ENCODE results near the gene KCNK15.
"Not testable (repeated sequence)": the region's sequence is repeated elsewhere in the genome, so short reads cannot be mapped to it uniquely, and the experiment has no call there.

Gene KCNK15

DNA sequence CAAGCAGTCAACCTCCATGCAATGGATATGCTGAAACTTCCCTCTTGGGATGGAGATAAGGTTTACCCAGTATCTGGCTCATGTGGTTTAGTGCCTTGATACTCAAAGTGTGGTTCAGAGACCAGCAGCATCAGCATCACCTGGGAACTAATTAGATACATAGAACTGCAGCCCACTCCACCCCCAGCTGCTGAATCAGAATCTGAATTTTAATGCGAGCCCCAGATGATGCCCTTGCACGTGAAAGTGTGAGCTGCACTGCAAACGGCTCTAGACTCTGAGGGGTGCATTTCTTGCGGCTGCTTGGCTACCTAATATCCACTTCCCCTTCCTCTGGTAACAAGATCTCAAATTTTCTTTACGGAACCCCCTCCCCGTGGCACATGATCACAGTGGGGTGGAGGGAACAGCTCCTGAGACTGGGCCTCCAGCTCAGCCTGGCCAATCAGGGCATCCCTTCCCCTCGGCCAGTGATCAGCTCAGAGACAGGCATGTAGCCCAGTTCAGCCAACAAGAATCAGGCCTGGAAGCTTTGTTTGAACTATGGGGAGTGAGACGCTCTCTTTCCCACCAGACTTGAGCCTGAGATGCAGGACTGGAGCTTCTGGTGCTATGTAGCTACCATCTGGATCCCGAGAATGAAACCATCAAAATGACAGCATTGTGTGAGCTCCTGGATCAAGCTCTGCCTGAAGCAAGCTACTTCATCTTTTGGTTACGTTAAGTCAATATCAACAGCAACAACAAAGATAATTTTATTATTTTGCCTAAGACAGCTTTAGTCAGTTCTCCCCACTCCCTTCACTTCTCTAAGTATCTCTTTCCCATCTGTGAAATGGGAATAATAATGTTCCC lies 12.8 kb downstream of the KCNK15 start:
- DNase-seq (ENCODE audit: low spot score) = no peak

DNA sequence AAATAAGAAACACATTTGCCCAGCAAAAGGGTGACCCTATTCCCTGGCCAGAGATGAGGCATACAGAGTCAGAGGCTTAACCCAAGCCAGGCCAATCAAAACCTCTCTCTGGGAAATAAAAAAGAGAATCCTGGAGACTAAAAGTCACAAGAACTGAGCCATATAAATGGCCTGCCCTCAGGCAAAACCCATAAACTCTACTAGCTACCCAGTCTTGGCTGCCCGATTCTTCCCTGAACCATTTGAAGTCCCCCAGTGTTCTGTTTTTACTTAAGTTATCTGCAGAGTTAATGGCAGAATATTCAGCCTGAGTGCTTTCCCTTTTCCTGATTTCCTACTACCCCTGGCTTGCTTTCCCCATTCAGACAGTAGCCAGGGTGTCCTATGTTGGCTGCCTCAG lies 13.9 kb downstream of the KCNK15 start:
- DNase-seq (ENCODE audit: low spot score) = no peak

DNA sequence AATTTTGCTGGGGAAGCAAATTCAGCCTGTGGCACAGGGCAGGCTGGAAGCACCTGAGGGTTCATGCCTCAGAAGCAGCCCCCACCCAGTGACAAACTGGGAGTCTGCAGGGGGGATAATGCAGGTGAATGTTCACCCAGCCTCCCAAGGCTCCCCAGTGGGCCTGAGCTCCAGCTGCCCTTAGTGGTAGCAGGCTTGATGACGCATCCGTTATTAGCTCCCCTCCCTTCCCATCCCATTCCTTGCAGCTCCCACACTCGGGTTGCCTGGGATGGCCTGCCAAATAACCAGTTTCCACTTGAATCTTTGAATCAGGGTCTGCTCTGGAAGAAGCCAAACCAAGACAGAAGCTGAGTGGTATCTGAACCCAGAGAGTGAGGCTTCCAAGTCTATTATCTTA lies 15.8 kb downstream of the KCNK15 start:
- no peak for DNase-seq (ENCODE audit: low spot score)

DNA sequence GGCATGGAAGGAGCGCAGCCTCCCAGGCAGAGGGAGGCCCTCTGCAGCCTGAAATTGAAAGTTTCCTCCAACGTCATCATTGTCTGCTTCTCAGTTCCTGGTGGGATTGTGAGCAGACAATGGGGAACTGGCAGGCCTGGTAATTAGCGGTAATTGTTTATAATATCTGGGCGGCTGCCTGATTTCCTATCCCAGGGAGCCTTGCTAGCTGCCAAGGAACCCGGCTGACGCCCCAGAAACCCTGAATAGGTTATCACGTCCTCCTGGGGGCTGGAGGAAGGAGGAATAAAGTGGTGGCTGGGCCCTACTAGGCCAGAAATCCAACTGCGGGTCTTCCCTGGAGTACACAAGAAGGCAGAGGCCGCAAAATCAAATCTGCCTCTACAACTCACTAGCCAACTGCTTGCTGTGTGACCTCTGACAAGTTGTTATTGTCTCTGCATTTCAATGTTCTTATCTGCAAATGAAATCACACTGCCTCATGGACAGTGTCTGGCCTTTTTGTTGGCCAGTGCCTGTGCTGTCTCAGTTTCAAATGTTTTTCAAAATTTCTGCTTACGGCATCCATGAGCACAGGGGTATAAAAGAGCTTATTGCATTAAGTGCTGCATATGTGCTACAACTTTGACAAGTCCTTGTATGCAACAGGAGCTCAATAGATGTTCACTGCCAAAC lies 16.9 kb downstream of the KCNK15 start:
- no peak for DNase-seq (ENCODE audit: low spot score)

DNA sequence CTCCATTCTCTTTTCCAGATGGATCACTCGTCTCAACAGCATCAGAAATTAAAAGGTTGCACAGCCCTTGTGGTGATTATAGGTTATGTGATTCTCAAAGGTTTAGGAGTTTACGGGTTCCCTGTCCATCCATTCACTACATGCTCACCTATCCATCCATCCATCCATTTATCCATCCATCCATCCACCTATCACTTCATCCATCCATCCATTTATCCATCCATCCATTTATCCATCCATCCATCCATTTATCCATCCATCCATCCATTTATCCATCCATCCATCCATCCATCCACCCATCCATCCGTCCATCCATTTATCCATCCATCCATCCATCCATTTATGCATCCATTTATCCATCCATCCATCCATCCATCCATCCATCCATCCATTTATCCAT lies 18.1 kb downstream of the KCNK15 start:
- DNase-seq (ENCODE audit: low spot score) = not testable (repeated sequence)

DNA sequence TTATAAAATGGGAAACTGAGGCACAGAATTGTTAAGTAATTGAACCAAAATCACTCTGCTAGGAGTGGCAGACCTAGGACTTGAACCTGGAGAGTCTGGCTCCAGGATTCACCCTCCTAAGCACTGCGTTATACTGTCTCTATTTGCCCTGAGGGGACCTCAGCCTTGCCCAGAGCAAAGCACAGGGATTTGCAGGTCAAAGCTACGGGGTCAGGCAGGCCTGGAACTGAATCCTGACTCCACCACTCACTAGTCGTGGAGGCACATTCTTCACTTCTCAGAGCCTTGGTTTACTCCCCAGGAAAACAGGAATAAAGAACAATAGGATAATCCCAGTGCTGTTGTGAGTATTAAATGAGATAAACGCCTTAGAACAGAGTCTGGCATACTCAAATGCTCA lies 19.4 kb downstream of the KCNK15 start:
- DNase-seq (ENCODE audit: low spot score) = no peak

DNA sequence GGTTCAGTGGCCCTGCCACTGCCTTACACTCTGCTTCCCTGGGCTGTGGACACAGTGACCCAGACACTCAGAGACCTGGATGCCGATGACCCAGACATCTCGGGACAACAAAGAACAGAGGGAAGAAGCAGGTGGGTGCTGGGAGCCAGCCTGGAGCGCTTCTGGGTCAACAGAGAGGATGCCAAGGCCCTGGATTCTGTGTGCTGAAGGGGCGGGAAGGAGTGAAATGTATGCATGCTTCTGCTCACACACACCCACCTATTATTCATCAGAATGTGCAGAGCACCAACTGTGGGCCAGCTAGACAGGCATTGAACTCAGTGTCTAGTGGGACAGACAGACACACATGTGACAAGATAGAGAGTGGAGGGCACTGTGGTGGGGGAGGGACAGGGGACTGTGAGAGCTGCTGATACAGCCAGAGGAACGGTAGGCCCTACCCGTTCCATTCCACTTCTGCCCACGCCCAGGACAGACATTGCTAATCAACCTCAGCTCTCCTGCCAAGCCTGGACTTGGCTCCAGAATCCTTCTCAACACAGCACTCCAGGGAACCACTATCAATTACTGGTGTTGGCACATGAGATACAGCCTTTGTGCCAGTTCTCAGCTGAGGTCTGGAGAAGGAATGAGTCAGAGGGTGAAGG lies 20.2 kb downstream of the KCNK15 start:
- no peak for DNase-seq (ENCODE audit: low spot score)

DNA sequence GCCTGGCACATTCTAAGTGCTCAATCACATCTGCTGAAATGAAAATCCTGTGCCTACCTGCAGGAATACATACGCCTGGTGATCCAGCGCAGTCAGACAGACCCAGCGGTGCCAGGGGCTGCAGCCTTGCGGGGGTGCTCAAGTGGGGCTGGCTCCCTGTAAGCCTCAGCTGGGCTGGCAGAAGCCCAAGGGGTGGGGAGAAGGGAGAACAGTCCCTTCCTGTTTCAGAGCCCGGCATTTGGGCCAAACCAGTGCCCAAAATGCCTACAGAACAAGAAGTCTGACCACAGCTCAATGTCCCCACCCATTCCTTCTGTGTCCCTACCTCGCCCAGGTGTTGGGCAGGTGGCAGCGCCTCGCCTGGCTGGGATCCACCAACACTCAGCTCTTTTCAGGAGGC lies 22.6 kb downstream of the KCNK15 start:
- no peak for DNase-seq (ENCODE audit: low spot score)

DNA sequence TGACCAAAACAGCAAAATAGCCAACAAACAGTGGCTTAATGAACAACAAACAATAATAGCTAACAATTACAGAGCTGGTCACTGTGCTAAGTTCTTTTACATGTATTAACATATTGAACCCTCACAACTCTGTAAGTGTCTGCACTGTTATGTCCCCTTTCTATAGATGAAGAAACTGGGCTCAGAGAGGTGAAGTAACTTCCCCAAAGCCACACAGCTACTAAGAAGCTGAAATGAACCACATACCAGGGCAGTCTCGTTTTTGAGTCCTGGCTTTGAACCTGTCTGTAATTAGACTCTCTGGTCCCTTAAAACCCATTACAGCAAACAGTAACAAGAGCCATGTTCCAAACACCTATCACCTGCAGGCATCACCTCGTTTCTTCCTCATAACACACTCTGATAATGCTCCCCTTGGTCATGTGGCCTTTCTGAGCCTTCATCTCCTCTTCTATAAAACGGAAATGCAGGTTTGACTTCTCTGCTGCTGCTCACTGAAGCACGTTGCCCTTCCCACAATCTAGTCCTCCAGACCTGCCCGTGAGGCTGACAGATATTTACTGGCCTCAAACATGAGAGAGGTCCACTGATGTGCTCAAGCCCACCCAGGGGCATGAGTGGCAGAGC lies 23.3 kb downstream of the KCNK15 start:
- DNase-seq (ENCODE audit: low spot score) = no peak

DNA sequence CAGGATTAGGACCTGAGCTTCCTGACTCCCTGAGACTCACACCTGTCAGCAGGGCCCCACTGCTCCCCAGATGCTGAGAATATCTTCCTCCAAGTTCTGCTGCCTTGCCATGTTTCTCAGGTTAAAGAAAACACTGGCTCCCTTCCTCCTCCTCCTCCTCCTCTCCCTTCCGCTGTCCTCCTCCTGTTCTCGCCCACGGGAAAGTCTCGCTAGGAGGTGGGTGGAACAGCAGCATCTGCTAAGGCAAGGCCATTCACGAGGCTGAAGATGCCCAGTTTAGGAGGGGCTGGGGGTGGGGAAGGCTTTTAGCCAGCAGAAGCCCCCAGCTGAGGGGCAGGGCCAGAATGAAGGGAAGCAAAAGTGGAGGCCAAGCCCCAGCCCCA lies 23.8 kb downstream of the KCNK15 start:
- DNase-seq (ENCODE audit: low spot score) = no peak

DNA sequence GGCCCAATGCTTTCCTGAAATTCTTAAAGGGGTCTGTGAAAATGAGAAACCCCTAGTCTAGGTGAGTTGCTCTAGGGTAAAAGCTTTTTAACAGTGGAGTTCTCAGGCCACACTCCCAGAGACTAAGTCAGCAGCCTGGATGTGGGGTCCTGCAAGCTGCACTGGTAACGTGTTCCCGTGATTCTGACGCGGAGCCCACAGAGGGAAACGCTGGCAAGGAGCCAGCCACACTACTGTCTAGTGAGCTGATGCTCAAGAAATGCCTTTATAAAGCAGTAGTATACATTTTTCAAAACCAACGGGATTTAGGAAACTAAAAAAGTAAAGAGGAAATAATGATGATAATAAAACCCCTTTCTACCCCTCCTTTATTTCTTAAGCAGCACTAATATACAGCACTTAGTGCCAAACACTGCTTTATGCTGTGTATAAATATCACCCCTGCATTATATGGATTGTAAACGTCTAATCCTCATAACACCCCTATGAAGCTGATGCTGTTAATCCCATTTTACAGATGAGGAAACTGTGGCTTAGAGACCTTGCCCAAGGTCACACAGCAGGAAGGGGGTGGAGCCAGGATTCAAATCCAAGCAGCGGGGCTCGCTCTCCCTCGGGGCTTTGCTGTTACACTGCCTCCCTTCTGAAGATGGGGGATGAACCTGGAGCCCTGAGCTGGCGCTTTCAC lies 25.0 kb downstream of the KCNK15 start:
- DNase-seq (ENCODE audit: low spot score) = no peak

DNA sequence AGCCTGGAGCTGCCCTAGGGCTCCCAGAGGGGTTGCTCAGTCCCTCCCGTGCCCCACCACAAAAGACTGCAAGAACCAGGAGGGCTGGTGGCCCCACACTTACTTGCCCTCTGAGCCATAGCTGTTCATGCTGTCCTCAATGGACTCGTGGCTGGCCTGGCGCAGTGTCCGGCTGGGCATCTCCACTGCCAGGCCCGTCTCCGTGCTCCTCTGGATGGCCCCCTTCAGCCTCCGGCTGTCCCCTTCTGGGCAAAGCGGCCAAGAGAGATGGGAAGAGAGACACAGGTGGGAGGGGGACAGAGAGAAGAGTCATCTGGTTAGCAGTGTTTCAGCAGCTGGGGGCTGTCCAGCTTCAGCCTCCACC lies 25.5 kb downstream of the KCNK15 start:
- DNase-seq (ENCODE audit: low spot score) = no peak

DNA sequence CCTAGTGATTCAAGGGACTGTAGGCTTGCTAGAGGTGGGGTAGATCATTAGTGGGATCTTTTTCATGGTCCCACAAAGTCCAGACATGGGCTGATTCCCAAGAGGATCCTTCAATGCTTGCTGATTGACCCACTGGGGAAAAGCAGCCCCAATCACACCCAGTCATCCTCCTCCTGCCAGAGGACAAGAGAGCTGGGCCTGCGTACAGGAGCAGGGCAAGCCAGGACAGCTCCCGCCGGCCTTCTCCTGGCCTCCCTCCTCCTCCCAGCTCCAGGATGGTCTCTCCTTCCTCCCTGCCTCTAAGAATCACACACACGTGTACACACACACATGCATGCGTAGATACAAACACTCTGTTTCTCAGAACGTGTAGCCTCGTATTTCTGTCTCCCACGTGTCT lies 27.0 kb downstream of the KCNK15 start:
- DNase-seq (ENCODE audit: low spot score) = no peak

DNA sequence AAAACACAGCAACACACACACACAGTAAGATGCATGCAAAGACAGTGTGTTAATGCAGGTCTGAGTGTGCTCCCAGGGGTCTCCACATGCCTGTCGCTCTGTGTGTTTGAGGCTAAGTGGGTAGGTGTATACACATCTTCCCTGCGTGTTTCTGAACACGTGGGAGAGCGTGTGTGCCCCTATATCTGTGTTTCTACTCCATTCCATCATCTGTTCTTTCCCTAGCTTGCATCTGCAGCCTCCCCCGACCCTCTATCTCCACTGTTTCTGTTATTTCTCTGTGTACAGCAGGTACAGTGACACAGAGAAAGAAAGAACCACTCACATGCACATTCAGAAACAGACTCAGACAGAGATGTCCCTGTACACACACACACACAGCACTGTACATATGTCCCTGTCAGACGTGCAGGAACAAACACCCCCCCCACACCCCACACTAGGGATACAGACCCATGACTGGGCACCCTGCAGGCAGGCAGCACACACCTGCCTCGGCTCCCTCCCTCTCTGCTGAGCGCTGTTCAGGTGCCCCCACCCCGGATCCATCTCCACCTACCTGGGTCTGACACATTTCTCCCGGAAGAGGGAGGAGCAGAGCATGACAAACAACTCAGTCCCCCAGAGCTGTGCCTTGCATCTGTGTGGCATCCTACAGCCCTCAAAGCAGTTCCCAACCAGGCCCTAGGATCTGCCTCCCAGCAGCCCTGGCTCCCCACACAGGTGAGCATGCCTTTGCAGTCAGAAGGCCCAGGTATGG lies 27.6 kb downstream of the KCNK15 start:
- DNase-seq (ENCODE audit: low spot score) = no peak

DNA sequence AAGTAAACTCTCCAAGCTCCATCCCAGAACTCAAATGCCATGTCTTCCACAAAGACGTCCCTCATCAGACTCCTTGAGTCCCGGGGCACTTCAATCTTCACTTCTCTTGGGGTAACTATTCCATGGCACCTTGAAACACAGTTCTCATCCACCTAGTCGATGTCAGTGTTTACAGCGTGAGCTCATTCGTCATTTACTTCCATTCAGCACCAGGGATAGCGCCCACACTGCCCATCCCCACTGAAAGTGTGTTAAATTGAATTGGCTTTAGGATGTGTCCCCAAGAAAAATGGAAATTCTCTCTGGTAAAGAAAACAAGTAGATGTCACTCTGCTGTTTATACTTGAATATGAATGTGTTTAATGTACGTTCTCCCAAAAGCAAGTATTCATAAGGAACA lies 31.3 kb downstream of the KCNK15 start:
- DNase-seq (ENCODE audit: low spot score) = peak; percentile 59

DNA sequence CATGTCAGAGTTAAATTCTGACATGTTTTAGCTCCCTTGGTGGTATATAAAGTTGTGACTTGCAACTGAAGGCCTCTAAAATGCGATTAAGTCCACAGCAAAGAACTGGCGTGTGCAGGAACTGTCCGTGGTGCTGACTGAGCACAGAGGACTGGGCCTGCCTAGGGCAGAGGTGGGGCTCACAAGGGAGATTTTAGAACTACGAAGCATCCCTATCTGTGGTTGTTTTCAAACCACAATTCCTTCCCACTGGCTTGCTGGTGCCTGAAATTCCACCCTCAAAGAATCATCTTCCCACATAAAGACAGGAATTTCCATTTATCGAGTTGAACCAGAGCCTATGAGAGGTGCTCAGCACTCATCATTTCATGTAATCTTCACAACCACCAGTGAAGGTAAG lies 34.6 kb downstream of the KCNK15 start:
- peak; percentile 76 for DNase-seq (ENCODE audit: low spot score)

DNA sequence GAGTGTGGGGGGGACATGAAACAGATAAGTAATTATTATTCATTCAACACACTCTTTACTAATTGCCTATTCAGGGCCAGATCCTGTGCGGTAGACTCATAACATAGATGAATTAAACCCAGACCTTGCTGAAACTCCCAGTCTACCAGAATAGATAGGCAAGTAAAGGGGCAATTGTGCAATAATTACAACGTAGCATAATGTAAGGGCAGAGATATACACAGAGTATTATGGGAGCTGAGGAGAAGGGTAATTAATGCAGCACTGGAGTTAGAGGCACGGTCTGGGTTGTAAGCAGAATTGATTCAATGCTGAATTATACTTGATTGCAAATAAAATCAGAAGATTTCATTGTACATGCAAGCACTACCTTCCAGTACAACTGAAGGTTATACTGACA lies 35.5 kb downstream of the KCNK15 start:
- no peak for DNase-seq (ENCODE audit: low spot score)

DNA sequence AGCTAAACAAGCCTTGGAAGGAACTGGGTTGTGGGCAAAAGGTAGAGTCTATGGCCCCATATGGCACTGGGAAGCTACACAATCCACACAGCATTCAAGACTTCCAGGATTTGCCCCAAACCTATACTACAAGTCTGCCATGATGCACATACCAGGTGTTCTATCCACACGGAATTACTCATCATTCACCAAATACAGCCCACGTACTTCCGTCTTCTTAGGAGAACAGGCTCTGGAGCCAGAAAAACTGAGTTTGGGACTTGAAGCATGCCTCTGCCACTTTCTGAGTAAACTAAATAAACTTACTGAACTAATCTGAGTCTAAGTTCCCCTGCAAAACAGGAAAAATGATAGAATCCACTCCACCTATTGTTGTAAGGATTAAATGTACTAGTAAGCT lies 36.1 kb downstream of the KCNK15 start:
- no peak for DNase-seq (ENCODE audit: low spot score)

DNA sequence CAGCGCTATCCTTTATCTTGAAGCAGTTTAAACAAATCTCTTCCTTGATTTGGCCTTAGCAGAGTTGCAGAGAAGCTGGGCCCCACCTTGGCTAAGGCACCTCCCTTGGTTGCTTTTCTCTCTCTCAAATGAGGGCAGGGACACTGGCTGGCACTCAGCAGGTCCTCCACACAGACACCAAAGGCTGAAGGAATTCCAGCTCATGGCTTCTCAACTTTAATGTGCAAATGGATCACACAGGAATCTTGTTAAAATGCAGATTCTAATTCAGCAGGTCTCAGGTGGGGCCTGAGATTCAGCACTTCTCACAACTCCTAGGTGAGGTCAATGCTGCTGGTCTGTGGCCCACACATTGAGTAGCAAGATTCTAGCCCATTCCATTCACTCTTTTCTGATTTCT lies 39.0 kb downstream of the KCNK15 start:
- DNase-seq (ENCODE audit: low spot score) = no peak

DNA sequence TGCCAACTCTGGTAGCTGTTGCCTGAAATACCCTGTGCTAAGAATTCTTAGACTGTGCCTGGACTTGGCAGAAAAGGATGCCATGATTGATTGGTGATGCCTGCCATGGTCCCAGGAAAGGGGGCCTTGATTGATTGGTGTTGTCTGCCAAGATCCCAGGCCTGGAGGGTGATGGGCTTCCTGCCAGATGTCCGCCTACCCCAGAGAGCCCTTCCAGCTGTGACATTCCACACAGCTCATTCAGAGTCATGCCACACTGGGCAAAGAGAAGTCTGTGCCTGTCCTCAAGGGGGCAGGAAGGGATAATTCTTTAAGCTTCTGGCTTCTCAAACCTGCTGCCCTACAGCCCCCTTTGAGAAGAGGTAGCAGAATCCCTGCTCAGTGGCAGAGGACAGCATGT lies 40.1 kb downstream of the KCNK15 start:
- DNase-seq (ENCODE audit: low spot score) = peak; percentile 55

DNA sequence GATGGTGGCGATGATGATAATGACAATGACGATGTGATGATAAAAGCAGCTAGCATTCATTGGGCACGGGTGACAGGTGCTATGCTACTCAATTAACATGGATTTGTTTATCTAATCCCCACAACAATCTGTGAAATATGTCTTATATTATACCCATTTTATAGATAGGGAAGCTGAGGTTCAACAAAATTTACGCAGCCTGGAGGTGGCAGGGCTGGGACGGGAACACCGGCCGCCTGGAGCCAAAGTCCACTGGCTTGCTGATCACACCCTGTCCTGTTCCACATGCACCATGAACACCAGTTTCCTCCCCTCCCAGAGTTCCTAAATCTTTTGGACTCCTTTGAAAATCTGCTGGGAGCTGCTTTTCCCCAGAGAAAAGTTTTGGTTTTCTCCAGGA lies 41.6 kb downstream of the KCNK15 start:
- no peak for DNase-seq (ENCODE audit: low spot score)
